GM21723 (cell line): ENCODE data around the gene TSSC4.

Experiments
- ATAC-seq: cut with Tn5 transposase; IDR thresholded peaks from one replicate; pipeline ENCODE4 v1.9.1; 2021; ENCODE audit warnings: mild to moderate bottlenecking, moderate library complexity; ENCODE audit not compliant: unreplicated experiment

TSSC4 gene

GRCh38 chr11:2431395-2431794 is 30.8 kb downstream of the TSSC4 start:
- ATAC-seq = no peak

GRCh38 chr11:2432171-2432621 is 31.6 kb downstream of the TSSC4 start:
- ATAC-seq = no peak

GRCh38 chr11:2432628-2433071 is 32.1 kb downstream of the TSSC4 start:
- no peak for ATAC-seq

GRCh38 chr11:2433106-2433925 is 32.8 kb downstream of the TSSC4 start:
- ATAC-seq = no peak

GRCh38 chr11:2434008-2434407 is 33.5 kb downstream of the TSSC4 start:
- ATAC-seq = no peak

- no peak for ATAC-seq
Observed at GRCh38 chr11:2434506-2435255, 34.1 kb downstream of the TSSC4 start.

- no peak for ATAC-seq
Observed at GRCh38 chr11:2435288-2436012, 34.9 kb downstream of the TSSC4 start.

- no peak for ATAC-seq
Observed at GRCh38 chr11:2436013-2436520, 35.5 kb downstream of the TSSC4 start.

GRCh38 chr11:2436521-2437031 is 36.0 kb downstream of the TSSC4 start:
- no peak for ATAC-seq

- no peak for ATAC-seq
Observed at GRCh38 chr11:2437516-2437915, 37.0 kb downstream of the TSSC4 start.

- no peak for ATAC-seq
Observed at GRCh38 chr11:2439820-2440219, 39.3 kb downstream of the TSSC4 start.

GRCh38 chr11:2440646-2441045 is 40.1 kb downstream of the TSSC4 start:
- no peak for ATAC-seq

GRCh38 chr11:2441171-2441570 is 40.6 kb downstream of the TSSC4 start:
- no peak for ATAC-seq

GRCh38 chr11:2442589-2442988 is 42.0 kb downstream of the TSSC4 start:
- no peak for ATAC-seq

- ATAC-seq = no peak
Observed at GRCh38 chr11:2443406-2443805, 42.9 kb downstream of the TSSC4 start.

- ATAC-seq = no peak
Observed at GRCh38 chr11:2443881-2444820, 43.6 kb downstream of the TSSC4 start, which contains the start of gene TRPM5. Gene TRPM5 (minus strand): TSS chr11:2444514. CDS start chr11:2423036, 21,478 bp downstream.

- ATAC-seq = no peak
Observed at GRCh38 chr11:2444821-2445745, 44.5 kb downstream of the TSSC4 start, which contains the start of gene KCNQ1. Gene KCNQ1 (plus strand): TSS chr11:2445008. CDS start chr11:2445099, 91 bp downstream.

GRCh38 chr11:2445746-2446551 is 45.4 kb downstream of the TSSC4 start:
- no peak for ATAC-seq
